Stimulated activated CD8-positive, alpha-beta memory T cell treated with anti-CD3 and anti-CD28 coated beads, Interleukin-4, amount 100 ng/mL, for 24 hours (primary cell): ENCODE measurements around the gene CDK5RAP1.

ENCODE experiments used
- DNase-seq: peaks from one replicate; pipeline ENCODE4 v3.0.0-alpha.2; 2020; ENCODE audit warnings: low read depth

Gene CDK5RAP1

DNA sequence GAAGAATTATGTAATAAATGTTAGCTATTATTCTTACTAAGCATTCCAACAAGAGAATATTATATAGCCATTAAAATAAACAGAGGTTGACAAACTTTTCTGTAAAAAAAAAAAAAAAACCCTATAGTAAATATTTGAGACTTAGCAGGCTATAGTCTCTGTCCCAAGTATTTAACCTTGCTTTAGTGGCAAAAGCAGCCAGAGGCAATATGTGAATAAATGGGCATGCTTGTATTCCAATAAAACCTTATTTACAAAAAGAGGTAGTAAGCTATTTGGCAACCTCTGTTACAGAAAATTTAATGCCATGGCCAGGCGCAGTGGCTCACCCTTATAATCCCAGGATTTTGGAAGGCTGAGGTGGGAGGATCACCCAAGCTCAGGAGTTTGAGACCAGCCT, 14.6 kb downstream of the CDK5RAP1 start:
- no peak for DNase-seq

DNA sequence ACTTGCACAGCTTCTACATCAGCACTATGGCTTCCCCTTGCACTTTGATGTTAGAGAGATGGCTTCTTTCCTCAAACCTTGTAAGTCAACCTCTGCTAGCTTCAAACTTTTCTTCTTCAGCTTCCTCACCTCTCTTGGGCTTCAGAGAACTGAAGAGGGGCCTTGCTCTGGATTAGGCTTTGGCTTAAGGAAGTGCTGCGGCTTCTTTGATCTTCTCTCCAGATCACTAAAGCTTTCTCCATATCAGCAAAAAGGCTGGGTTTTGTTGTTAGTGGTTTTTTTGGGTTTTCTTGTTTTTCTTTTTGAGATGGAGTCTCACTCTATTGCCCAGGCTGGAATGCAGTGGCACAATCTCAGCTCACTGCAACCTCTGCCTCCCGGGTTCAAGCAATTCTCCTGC, 24.0 kb downstream of the CDK5RAP1 start:
- no peak for DNase-seq

DNA sequence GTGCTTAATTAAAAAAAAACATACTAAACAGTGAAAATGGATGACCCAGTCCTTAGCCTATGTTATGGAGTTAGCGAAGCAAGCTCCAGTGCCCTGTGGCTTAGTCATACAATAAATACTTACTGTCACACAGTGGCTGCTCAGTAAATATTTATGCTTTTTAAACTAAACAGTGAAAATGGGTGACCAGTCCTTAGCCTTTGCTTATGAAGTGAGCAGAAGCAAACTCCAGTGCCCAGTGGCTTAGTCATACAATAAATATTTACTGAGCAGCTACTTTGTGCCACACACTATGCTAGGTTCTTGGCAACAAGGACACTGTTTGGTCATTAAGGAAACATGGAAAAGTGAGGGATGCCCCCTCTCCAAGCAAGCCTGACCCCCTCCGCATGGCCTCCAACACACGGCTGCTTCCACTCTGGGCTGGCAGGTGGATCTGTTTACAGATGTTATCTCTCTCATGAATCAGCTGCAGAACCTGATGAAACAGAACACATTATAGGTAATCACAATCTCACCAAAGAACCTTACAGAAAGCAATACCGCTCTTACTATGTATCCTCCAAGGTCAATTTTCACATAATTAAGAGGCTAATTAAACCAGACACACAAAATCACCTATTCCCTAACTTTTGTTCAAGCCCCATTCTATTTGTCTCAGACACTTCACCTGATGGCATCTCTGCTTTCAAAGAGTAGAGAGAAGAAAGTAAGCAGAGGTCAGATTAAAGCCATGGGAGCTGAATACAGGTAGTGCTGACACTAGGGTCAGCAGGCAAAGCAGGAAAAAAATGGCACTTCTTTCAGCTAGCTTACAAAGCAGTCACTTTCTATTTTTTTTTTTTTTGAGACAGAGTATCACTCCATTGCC, 27.3 kb downstream of the CDK5RAP1 start:
- DNase-seq: no peak

DNA sequence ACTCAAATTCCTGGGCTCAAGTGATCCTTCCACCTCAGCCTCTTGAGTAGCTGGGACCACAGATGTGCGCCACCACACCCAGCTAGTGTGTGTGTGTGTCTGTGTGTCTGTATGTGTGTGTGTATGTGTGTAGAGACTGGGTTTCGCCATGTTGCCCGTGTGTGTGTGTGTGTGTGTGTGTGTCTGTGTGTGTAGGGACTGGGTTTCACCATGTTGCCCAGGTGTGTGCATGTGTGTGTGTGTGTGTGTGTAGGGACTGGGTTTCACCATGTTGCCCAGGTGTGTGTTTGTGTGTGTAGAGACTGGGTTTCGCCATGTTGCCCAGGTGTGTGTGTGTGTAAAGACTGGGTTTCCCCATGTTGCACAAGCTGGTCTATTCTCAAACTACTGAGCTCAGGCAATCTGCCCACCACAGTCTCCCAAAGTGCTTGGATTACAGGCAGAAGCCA, 28.3 kb downstream of the CDK5RAP1 start:
- DNase-seq: no peak

DNA sequence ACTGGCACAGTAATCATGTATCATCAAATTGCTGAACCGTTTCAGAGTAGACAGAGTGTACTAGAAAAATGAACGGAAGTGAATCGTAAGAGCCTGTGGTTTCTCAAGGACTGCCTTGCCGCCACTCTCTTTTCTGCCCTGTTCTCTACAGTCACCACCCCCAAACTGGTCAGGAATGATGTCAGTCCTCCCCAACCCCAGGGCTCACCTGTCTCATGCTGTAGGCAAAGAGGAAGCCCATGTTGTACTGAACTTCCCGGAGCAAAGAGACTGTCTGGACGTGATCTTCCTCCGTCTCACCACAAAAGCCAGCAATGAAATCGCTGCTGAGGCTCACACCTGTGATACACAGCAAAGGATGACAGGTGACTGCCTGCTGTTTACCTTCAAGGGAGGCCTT, 31.0 kb downstream of the CDK5RAP1 start:
- peak; percentile 11 for DNase-seq

DNA sequence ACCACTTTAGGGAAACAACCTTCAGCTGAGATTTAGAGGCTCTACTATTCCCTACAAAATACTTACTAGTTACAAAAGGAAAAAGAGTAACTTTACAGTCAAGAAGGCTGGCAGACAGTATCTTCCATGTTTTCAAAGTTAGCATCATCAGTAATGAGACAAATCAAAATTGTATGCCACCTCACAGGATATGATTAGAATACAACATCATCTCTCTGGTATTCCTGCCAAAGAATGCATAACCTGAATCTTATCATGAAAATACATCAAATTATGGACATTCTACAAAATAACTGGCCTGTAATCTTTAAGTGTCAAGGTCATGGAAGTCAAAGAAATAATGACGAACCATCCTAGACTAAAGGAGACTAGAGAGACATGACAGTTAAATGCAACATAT, 38.4 kb downstream of the CDK5RAP1 start:
- DNase-seq: no peak

DNA sequence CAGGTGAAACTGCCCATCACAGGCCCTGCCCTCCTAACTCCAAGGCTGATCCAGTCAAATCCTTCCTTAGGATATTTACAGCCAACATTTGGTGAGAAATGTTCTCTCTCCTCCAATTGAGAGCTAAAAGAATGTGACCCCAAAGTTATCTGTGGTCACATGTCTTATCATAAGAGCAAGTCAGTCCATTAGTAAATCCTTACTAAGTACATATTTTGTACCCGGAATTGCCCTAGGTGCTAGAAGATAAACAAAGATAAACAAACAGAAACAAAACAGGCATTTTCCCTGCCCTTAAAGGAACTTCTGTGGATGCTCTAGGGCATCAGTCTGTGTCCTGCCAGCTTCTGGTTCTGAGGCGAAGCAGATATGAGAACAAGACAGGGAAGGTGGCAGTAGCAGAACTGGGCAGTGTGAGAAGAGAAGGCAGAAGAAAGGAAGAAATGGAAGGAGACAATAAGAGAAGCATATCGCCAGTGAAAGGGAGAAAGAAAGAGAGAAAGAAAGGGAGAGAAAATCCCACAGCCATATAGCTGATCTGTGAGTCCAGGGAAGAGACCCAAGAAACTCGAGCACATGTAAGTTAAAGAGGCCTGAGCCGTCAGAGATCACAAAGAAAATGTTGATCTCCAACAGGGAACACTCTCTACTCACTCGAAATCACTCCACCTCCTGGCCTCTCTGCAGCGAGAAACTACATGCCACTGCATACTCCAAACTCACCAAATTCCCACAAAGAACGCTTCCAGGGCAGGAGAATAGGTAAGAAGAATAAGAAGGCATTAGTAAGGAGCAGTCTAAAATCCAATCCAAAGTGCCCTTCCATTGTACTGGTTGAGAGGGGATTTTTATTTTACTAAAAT, 41.7 kb downstream of the CDK5RAP1 start:
- no peak for DNase-seq

DNA sequence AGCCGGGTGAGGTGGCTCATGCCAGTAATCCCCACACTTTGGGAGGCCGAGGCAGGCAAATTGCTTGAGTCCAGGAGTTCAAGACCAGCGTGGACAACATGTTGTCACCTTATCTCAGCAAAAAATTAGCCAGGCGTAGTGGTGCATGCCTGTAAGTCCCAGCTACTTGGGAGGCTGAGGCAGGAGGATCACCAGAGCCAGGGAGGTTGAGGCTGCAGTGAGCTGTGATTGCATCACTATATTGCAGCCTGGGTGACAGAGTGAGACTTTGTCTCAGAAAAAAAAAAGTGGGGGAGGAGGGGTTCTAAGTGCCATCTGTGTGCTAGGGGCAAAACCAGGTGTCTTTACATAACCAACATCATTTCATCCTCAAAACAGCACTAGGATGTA, 48.3 kb downstream of the CDK5RAP1 start:
- DNase-seq: no peak

DNA sequence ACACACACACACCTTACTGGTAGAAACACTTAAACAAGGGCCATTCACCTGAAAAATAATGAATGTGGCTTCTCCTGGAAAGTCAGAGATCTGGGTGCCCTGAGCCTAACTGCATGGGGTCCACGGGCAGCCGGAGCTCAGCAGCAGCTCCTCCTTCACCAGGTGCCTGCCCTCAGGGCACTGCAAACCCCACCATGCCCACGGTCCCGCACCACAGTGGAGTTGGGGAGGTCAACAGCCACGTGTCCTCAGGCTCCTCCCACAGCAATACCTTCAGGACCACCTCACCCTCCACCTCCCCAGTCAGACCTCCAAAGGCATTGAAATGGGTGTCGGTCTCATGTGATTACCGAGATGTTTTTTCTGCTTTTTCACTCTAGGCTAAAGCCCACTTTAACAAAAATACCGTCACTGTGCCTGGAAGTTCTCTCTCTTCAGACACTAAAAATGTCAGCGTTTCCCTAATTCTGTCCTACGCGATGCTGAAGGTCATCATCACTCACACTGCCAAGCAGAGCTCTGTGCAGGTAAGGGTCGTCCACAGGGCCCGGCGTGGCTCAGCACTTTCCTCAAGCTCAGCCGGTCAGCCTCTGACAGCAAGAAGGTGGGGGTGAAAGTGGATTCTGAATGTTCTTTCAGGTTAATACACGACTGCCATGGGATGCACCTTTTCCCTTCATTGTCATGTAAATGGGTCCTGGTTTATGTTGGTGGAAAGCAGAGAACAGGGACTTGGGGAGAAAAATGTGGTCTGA, 48.9 kb downstream of the CDK5RAP1 start:
- no peak for DNase-seq

DNA sequence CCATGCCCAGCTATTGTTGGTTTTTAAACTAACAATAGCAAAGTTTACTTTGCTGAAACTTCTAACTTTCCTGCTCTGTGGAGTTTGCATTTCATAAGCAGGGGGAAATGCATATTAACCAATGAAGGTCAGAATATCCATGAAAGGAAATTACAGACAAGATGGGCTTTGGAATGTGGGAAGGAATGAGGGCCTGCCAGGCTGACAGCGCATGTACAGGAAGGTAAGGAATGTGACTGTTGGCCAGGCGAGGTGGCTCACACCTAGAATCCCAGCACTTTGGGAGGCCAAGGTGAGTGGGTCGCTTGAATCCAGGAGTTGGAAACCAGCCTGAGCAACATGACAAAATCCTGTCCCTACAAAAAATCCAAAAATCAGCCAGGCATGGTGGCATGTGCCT, 49.6 kb downstream of the CDK5RAP1 start:
- no peak for DNase-seq

DNA sequence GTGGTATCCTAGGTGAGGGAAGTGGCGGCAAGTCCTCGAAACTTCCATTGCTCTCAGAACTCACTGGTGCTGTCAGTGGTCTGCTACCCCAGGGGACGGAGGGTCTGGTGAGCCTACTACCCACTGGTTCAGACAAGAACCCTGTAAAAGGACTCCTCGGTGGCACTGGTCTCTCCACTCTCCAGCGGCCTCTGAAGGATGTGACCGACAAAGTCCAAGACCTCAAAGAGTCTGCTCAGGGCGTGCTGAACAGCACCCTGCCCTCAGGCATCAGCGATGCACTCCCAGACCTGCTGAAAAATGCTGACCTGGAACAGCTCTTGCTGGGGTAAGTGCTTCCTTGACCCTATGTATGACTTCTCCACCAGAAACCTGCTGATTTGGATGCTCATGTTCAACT, 51.8 kb downstream of the CDK5RAP1 start:
- DNase-seq: no peak

DNA sequence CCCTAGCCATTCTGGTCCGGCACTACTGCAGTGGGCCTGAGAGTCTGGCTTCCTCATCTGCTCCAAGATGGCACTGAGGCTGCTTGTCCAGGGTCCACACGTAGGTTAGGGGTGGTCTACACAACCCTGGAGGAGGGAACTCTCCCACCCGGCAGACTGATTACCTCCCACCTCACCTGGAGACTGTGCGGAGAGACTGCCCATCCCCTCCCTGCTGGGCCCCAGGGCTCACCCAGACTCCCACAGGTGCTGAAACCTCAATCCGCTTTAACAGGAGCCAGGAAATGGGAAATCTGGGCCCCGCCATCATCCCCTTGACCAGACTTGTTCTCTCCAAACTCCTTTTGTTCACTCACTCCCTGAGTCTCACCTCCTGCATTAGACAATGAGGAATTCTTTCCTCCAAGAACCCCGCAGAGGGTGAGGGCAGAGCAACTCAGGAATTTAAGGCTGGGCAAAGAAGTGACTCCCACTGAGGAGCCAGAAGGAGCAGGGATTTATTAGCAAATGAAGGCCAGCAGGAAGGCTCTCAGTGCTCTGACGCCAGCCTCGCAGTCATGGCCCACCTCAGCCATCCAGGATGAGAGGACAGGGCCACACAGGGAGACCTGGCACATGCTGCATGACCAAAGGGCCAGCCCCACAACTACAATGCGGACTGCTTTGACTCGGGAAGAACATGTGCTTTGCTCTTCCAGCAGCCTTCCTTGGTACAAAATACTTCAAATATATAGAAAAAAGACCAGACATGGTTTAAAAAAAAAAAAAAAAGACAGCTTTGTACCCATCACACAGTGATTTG, 53.0 kb downstream of the CDK5RAP1 start:
- no peak for DNase-seq

DNA sequence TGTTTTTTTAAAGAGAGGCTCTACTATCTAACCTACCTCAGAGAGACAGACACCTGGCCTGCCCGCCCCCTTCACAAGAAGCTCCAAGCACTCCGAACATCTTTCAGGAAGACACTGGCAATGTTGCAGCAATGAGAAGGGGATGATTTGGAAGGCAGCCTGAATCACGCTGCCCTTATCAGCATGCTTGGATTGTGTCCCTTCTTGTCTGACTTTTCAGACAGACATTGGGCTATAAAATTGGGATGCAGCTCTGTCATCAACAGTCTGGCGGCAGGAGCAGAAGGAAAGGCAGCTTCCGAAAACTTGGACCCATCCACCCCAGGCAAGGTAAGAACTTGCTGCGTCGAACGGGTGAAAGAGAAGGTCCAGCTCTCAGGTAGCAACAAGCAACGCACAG, 56.0 kb downstream of the CDK5RAP1 start:
- DNase-seq: no peak

DNA sequence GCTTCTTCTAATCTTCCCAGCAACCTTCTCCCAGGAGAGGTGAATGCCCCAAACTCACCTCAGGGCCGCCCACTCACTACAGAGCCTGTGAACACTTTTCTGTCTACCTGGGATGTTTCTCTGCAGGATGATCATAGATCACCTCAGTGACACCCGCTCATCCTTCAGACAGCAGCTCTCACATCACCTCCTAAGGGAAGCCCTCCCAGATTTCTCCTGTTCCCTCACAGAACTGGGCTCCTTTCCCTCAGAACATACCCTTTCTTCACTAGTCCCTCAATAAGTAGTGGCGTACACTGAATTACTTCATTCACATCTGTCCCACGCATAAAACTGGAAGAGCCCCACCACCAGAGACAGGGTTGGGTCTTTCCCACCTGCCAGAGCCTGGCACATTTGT, 57.8 kb downstream of the CDK5RAP1 start:
- no peak for DNase-seq

DNA sequence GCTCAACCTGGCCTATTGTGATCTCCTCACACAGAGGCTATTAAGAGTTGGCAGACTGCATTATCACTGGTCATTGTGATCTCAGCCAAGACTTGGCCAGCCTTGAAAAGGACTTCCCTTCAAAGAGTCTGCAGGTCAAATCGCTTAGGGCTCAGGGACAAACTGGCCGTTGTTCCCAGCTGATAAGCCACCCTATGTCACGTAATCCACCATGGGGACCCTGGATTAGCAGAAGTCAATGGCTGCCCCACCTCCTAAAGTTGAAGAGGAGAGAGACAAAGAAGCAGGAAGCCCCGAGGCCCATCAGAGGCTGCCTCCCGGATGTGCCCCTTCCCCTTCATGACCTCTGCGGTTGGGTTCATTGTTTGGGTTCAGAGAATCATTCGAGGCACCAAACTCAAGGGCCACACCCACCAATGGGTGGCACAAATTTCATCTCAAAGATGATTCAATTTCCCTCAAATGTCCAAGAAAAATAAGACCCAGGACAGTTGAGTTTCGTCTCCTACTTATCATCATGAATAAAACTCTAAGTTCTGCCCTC, 61.7 kb downstream of the CDK5RAP1 start:
- DNase-seq: no peak

DNA sequence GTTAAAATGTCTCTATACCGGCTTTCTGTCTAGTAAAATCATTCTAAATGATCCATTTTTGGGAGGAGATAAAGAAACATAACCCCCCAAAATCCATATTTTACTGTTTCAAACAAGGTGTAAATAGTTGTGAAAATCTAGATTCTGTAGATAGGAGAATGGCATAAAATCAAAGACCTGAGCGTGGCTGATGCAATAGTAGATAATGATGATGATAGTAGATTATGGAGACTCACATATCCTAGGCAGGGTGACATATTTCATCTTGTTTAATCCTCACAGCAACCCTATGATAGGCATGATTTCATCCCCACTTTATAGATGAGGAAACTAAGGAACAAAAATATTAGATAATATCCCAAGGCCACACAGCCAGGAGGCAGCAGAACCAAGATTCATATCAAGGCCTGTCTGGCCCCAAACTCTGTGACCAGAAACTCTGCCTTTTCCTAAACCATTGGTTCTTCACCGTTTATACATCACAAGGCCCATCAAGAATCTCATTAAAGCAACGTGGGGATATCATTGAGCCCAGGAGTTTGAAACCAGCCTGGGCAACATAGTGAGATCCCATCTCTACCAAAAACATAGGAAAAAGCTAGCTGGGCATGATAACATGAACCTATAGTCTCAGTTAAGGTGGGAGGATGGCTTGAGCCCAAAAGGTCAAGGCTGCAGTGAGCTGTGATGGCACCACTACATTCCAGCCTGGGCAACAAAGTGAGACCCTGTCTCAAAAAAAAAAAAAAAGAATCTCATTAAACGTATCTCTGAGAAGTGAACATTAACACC, 62.7 kb downstream of the CDK5RAP1 start:
- no peak for DNase-seq

DNA sequence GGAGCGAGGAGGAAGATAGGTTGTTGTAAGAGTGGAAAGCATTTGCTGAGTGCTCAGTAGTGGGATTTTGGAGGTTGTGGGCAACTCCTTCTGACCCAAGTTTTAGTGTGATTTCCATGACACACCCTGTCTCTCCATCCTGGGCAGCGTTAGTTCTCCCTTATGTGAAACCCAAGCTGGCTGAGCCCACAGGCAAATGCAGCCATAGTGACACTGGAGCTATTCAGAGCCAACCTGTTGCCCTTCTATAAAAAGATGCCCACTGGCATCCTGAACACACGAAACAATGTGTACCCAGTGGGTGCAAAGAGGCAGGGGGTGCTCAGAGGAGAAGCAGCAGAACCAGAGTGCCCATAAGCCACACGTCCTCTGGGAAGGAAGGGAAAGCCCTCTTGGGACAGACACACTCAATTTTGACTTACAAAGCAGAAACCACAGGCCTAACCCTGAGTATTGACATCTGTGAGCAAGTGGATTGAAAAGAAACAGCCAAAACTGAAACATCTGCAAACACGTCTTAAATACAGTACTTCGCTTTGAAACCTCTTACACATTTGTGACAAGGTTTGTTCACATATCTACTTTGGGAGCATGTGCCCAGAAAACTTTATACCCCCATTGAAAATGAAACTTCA, 63.7 kb downstream of the CDK5RAP1 start:
- no peak for DNase-seq

DNA sequence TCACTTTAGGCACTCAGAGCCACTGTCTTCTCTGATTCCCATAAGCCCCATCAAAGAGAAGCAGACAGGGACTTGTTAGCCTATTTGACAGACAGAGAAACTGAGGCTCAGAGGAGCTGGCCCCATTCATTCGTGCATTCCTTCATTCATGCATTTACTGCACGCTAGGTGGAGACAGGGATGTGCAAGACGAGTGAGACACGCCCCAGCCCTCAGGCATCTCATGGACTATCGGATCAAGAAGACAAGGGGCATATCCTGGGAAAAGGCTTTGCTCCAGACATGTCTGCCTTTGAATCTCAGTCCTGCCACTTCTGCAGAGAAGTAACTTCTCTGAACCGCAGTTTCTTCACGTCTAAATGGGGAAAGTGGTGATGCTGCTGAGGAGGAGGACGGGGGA, 64.2 kb downstream of the CDK5RAP1 start:
- no peak for DNase-seq

DNA sequence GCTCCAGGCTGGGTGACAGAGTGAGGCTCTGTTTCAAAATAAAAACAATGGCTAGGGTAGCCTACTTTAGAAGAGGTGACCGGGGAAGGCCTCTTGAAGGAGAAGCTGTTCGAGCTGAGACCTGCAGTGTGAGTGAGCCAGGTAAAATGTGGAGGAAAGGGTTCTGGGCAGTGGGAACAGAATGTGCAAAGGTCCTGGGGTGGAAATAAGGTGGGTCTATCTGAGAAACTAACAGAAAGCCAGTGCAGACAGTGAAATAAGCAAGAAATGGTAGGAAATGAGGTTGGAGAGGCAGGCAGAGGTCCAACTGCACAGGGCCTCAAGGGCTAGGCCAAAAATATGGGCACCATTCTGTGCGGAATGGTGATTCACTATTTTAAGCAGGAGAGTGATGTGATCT, 64.9 kb downstream of the CDK5RAP1 start:
- no peak for DNase-seq

DNA sequence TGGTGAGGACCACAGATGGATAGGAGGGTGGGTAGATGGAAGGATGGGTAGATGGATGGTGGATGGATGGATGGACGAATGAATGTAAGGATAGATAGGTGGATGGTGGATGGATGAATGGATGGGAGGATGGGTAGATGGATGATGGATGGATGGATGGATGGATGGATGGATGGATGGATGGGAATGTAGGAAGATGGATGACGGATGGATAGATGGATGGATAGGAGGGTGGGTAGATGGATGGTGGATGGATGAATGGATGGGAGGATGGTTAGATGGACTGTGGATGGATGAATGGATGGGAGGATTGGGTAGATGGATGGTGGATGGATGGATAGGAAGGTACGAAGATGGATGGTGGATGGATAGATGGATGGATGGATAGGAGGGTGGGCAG, 67.2 kb downstream of the CDK5RAP1 start:
- no peak for DNase-seq
